K562 (cell line): ENCODE data around the gene TRIM23. TPM values are rescaled to one million over a fixed set of nuclear protein-coding genes. Genes with fewer than 3 reads are reported as not detected.

Source experiments
- ATAC-seq: fragments of 200-7000 bp; cut with Tn5 transposase; 3 replicates; pipeline ENCODE4 v1.9.1; 2020; ENCODE audit warnings: moderate library complexity
- BruUV-seq: library from RNA; stranded (reverse); fragments of 400-500 nt; replicated peaks from 2 replicates; lab custom pipeline; 2021; lab: Mats Ljungman, UMichigan
- CTCF ChIA-PET: fragments of 300-600 bp; formaldehyde crosslinking; extraction: SDS; loops from one replicate; lab custom pipeline; 2021; ENCODE audit warnings: low intra/inter-chr PET ratio; lab: Yijun Ruan, JAX
- POLR2A ChIA-PET: fragments of 300-600, 350-650 bp; sonication (Branson Sonifier 250); formaldehyde crosslinking; extraction: SDS; loops from one replicate; lab custom pipeline; 2021; ENCODE audit warnings: antibody characterized with exemption, inconsistent platforms; lab: Yijun Ruan, JAX
- DNase-seq, 4 experiments: peaks; one replicate each; pipeline versions ENCODE4 v3.0.0 to v3.0.0-alpha.2; 2011 to 2018; ENCODE audit warnings: low spot score in 3 of 4, mixed read lengths in 3 of 4; ENCODE audit errors: extremely low read depth in 1 of 4
- FAIRE-seq: peaks from 2 replicates; lab custom pipeline; 2011; peaks lifted over from hg19 to GRCh38; lab: Jason Lieb, UNC
- H2AFZ ChIP-seq: 2 replicates; pipeline ENCODE4 v1.6.0; 2011; ENCODE audit warnings: low read depth, low read length, control low read depth, inconsistent platforms
- H3K27ac ChIP-seq: fragments of 200-600 bp; 3 replicates; pipeline ENCODE4 v1.8.0; 2011; ENCODE audit warnings: low read depth, mild to moderate bottlenecking, control low read depth, inconsistent platforms, low read length, moderate library complexity, mixed read lengths; ENCODE audit errors: extremely low read depth
- H3K27me3 ChIP-seq, 2 experiments: fragments of 300-600 bp in 1 of 2; 2 replicates in 1 of 2; 3 replicates in 1 of 2; pipeline versions ENCODE4 v1.6.0 to v1.8.0; 2011; ENCODE audit warnings: inconsistent platforms in 2 of 2, low read length in 2 of 2, mild to moderate bottlenecking in 1 of 2, mixed read lengths in 1 of 2, moderate library complexity in 1 of 2; ENCODE audit not compliant: control insufficient read depth in 2 of 2, insufficient read depth in 2 of 2
- H3K36me3 ChIP-seq: fragments of 300-600 bp; 3 replicates; pipeline ENCODE4 v1.8.0; 2011; ENCODE audit warnings: mild to moderate bottlenecking, low read length, inconsistent platforms; ENCODE audit not compliant: control insufficient read depth, insufficient read depth
- H3K4me1 ChIP-seq, 2 experiments: fragments of 200-600 bp in 1 of 2; replicated peaks in 1 of 2; 2 replicates in 1 of 2; 3 replicates in 1 of 2; pipeline versions ENCODE4 v1.5.1 to v1.8.0; 2011; ENCODE audit warnings: inconsistent platforms in 2 of 2, low read length in 2 of 2, mild to moderate bottlenecking in 1 of 2, mixed read lengths in 1 of 2, moderate library complexity in 1 of 2; ENCODE audit not compliant: control insufficient read depth in 2 of 2, insufficient read depth in 2 of 2
- H3K4me2 ChIP-seq: 2 replicates; pipeline ENCODE4 v1.6.1; 2011; ENCODE audit warnings: low read length, control low read depth, inconsistent platforms, mixed read lengths; ENCODE audit not compliant: insufficient read depth
- H3K4me3 ChIP-seq: fragments of 200-600 bp; sonication (generic), shearing (Covaris generic); 2 replicates; pipeline ENCODE4 v1.5.1; 2016; ENCODE audit warnings: control low read depth, inconsistent platforms
- H3K79me2 ChIP-seq: fragments of 200-600 bp; 3 replicates; pipeline ENCODE4 v1.8.0; 2011; ENCODE audit warnings: low read length, inconsistent platforms; ENCODE audit not compliant: control insufficient read depth, insufficient read depth
- H3K9ac ChIP-seq, 2 experiments: 2 replicates each; pipeline versions ENCODE4 v1.6.0 to v1.6.1; 2011; ENCODE audit warnings: low read depth in 2 of 2, low read length in 2 of 2, control low read depth in 1 of 2, inconsistent platforms in 1 of 2, mild to moderate bottlenecking in 1 of 2, mixed read lengths in 1 of 2; ENCODE audit not compliant: insufficient read depth in 1 of 2
- H3K9me1 ChIP-seq: one replicate; pipeline ENCODE4 v1.6.0; 2011; ENCODE audit warnings: inconsistent platforms, mild to moderate bottlenecking, low read length, moderate library complexity; ENCODE audit not compliant: control insufficient read depth, insufficient read depth
- H3K9me3 ChIP-seq: replicated peaks from 2 replicates; pipeline ENCODE4 v1.5.1; 2011; ENCODE audit warnings: low read depth, low read length, inconsistent platforms; ENCODE audit not compliant: control insufficient read depth, insufficient read depth
- H4K20me1 ChIP-seq: replicated peaks from 2 replicates; pipeline ENCODE4 v1.6.1; 2011; ENCODE audit warnings: low read length, inconsistent platforms, mixed read lengths; ENCODE audit not compliant: control insufficient read depth, insufficient read depth
- KLF16 ChIP-seq: IDR thresholded peaks from 2 replicates; pipeline ENCODE4 v1.6.1; 2016; ENCODE audit warnings: antibody characterized with exemption
- PML ChIP-seq: IDR thresholded peaks from 2 replicates; pipeline ENCODE4 v1.6.1; 2012; ENCODE audit warnings: low read length, inconsistent platforms
- RNF2 ChIP-seq: sonication (generic); IDR thresholded peaks from 2 replicates; pipeline ENCODE4 v1.6.1; 2016
- SMARCA4 ChIP-seq: fragments of 450-650 bp; IDR thresholded peaks from 2 replicates; pipeline ENCODE4 v1.6.1; 2016
- SMARCB1 ChIP-seq: IDR thresholded peaks from 2 replicates; pipeline ENCODE4 v1.6.1; 2011; ENCODE audit warnings: improper control_type of control experiment, low read depth; ENCODE audit not compliant: insufficient read length
- SRSF1 ChIP-seq: fragments of 200-400 bp; formaldehyde crosslinking; IDR thresholded peaks from 2 replicates; pipeline ENCODE4 v1.6.1; 2017; ENCODE audit warnings: mild to moderate bottlenecking, low read depth, low read length, moderate library complexity
- TARDBP ChIP-seq: fragments of 450-650 bp; IDR thresholded peaks from 2 replicates; pipeline ENCODE4 v1.6.1; 2016
- ZNF217 ChIP-seq: sonication (generic); formaldehyde crosslinking; IDR thresholded peaks from 2 replicates; pipeline ENCODE4 v1.8.0; 2022; ENCODE audit warnings: mild to moderate bottlenecking, missing genetic modification reagents
- ZNF253 ChIP-seq: fragments of 250-450 bp; sonication (Bioruptor Pico); conservative IDR thresholded peaks from 2 replicates; pipeline ENCODE4 v1.6.1; 2021; ENCODE audit warnings: mild to moderate bottlenecking
- ZNF764 ChIP-seq: fragments of 250-450 bp; sonication (Bioruptor Pico); IDR thresholded peaks from 2 replicates; pipeline ENCODE4 v1.4.0; 2020; ENCODE audit warnings: low read depth, mild to moderate bottlenecking, moderate library complexity
- WGBS: fragments of 100-300 bp; shearing (Covaris generic); methylation state at CpG from one replicate; pipeline ENCODE4 v1.1.6; 2016; ENCODE audit warnings: low coverage, mixed read lengths; ENCODE audit not compliant: insufficient coverage; ENCODE audit errors: missing lambda C conversion rate; 5-methylcytosine and 5-hydroxymethylcytosine counted together
- in situ Hi-C: fragments of 300-500 bp; cut with MboI; formaldehyde crosslinking; loops from 4 replicates; pipeline ENCODE4 v1.15.0; 2018; ENCODE audit warnings: inconsistent platforms, mixed read lengths
- intact Hi-C: fragments of 100-400 bp; cut with micrococcal nuclease; formaldehyde crosslinking; loops from 2 replicates; pipeline ENCODE4 v1.14.2; 2022
- polyA plus RNA-seq, 8 experiments: library from polyadenylated mRNA; depleted of rRNA in 4 of 8; stranded (reverse) in 5 of 8; unstranded in 3 of 8; fragments of >200 nt; fragmentation: Nextera tagmentation in 2 of 8; fragmentation: Illumina TruSeq in 1 of 8; extraction: Ambion mirVana in 2 of 8; extraction: Trizol in 1 of 8; gene quantifications; 2 replicates each; pipeline versions ENCODE4 v1.2.1 to v1.2.3, GENCODE V29; 2011 to 2014; ENCODE audit warnings: inconsistent platforms in 1 of 8, missing spikeins in 1 of 8
- total RNA-seq, 7 experiments: library from RNA; depleted of rRNA in 6 of 7; stranded (reverse); fragments of >200 nt in 6 of 7; fragmentation: Illumina TruSeq in 2 of 7; extraction: Trizol in 2 of 7; gene quantifications; 2 replicates each; pipeline versions ENCODE4 v1.2.1 to v1.2.3, GENCODE V29; 2011 to 2021; ENCODE audit warnings: low replicate concordance in 1 of 7
- TF ChIP-seq, protein P1 (sequence below): fragments of 250-450 bp; sonication (Bioruptor Pico); IDR thresholded peaks from 2 replicates; pipeline ENCODE4 v1.4.0; 2020
- TF ChIP-seq, protein P2 (sequence below): fragments of 250-450 bp; sonication (Bioruptor Pico); IDR thresholded peaks from 2 replicates; pipeline ENCODE4 v1.8.0; 2022; ENCODE audit warnings: moderate library complexity, mild to moderate bottlenecking, inconsistent platforms

TRIM23 gene
- total and polyA plus RNA-seq, 9 of the 15 experiments (the other 6 are each of a cell fraction or from before 2014, with no cell fraction given) = 2.4 to 8.5 (median 4.9) TPM

DNA sequence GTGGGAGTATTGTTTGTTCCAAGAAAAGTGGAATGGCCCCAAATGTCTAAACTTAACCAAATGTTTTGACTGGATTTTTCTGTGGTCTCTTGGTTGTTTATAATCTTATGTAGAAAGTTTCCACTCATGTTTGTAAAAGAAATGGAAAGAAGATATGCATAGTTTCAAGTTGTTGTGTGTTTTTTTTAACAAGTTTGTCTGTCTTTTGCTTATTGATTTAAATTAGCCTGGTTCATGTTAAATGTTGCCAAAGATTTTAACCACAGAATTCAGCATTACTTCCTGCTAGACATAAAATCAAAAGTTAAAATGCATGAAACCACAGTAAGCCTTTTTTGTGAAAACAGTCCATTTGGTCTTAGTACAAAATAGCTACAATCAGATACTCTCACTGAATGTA, 47.0 kb downstream of the TRIM23 start:
- Histone ChIP-seq H4K20me1 (no peaks in the 10 kb centered on the region), H3K9me1 (no peaks in the 10 kb centered on the region), H2AFZ (no peak overlapping the region), H3K4me1 (no peaks in the 10 kb centered on the region), H3K27me3 (no peaks in the 10 kb centered on the region), H3K9ac (no peak overlapping the region), H3K36me3 (peaks cover 78% of the 10 kb centered on the region; the same call in 2 of the 3 replicates), H3K9me3 (no peaks in the 10 kb centered on the region), H3K79me2 (0 out of 3 replicates have a peak, but pooled peaks cover 2% of the 10 kb centered on the region), H3K4me2 (no peak overlapping the region), H3K4me3 (no peak overlapping the region), H3K27ac (no peak overlapping the region)
- FAIRE-seq (no peak), DNase-seq (no peak), ATAC-seq (no peak)
- CTCF ChIA-PET = no interaction called here
- TF ChIP-seq ZNF217 (CRISPR knock-in tag) (no peak), KLF16 (no peak), RNF2 (no peak)
- TF ChIP-seq, protein P1, sequence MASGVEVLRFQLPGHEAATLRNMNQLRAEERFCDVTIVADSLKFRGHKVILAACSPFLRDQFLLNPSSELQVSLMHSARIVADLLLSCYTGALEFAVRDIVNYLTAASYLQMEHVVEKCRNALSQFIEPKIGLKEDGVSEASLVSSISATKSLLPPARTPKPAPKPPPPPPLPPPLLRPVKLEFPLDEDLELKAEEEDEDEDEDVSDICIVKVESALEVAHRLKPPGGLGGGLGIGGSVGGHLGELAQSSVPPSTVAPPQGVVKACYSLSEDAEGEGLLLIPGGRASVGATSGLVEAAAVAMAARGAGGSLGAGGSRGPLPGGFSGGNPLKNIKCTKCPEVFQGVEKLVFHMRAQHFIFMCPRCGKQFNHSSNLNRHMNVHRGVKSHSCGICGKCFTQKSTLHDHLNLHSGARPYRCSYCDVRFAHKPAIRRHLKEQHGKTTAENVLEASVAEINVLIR (CRISPR knock-in tag) = no peak
- in situ Hi-C loops = no loop called here
- BruUV-seq = no TSS peak
- intact Hi-C loops = no loop called here
- POLR2A ChIA-PET = no interaction called here

- 94% methylated on average over 2 of the region's 2 CpGs for WGBS
- POLR2A ChIA-PET = no interaction called here
- ATAC-seq = no peak
Measured at GRCh38 chr5:65570598-65571226, 53.4 kb downstream of the TRIM23 start.

More at GRCh38 chr5:65570598-65571226, 53.4 kb downstream of the TRIM23 start:
- Histone ChIP-seq H3K79me2 (peaks cover 14% of the 10 kb centered on the region), H2AFZ (no peak overlapping the region), H3K9ac (no peak overlapping the region), H3K9me3 (no peaks in the 10 kb centered on the region), H3K4me2 (no peak overlapping the region), H3K27ac (no peak overlapping the region), H3K27me3 (no peaks in the 10 kb centered on the region), H3K4me1 (no peaks in the 10 kb centered on the region), H4K20me1 (no peaks in the 10 kb centered on the region), H3K4me3 (no peak overlapping the region), H3K9me1 (no peaks in the 10 kb centered on the region), H3K36me3 (peaks cover 72% of the 10 kb centered on the region)
- in situ Hi-C loops (no loop called here), intact Hi-C loops (no loop called here)
- TF ChIP-seq TARDBP = no peak
- TF ChIP-seq ZNF253 (CRISPR knock-in tag) = no peak
- no peak for TF ChIP-seq SMARCA4
- no peak for TF ChIP-seq SRSF1
- no peak for TF ChIP-seq SMARCB1
- TF ChIP-seq PML = no peak
- no peak for TF ChIP-seq ZNF764 (CRISPR knock-in tag)
- TF ChIP-seq, protein P2, sequence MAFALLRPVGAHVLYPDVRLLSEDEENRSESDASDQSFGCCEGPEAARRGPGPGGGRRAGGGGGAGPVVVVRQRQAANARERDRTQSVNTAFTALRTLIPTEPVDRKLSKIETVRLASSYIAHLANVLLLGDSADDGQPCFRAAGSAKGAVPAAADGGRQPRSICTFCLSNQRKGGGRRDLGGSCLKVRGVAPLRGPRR = no peak
- no TSS peak for BruUV-seq
- DNase-seq = no peak
- CTCF ChIA-PET = no interaction called here
- FAIRE-seq = no peak
